Mesendoderm (in vitro differentiated cells): ENCODE measurements around the gene SYTL3.

Experiments used
- DNase-seq: peaks from one replicate; pipeline ENCODE4 v3.0.0; 2013
- H2AK5ac ChIP-seq: 2 replicates; pipeline ENCODE4 v1.6.1; 2013; ENCODE audit warnings: low read length, inconsistent platforms
- H2BK120ac ChIP-seq: 2 replicates; pipeline ENCODE4 v1.6.1; 2013; ENCODE audit warnings: low read depth, mild to moderate bottlenecking, low read length, moderate library complexity, mixed read lengths
- H2BK15ac ChIP-seq: replicated peaks from 2 replicates; pipeline ENCODE4 v1.6.1; 2013; ENCODE audit warnings: low read depth, mild to moderate bottlenecking, moderate library complexity
- H2BK5ac ChIP-seq: 2 replicates; pipeline ENCODE4 v1.6.1; 2013; ENCODE audit warnings: low read length, inconsistent platforms
- H3K18ac ChIP-seq: 2 replicates; pipeline ENCODE4 v1.6.1; 2013; ENCODE audit warnings: mild to moderate bottlenecking, low read length, mixed read lengths
- H3K23ac ChIP-seq: one replicate; pipeline ENCODE4 v1.6.1; 2013; ENCODE audit warnings: low read length
- H3K27ac ChIP-seq: 2 replicates; pipeline ENCODE4 v1.5.1; 2013; ENCODE audit warnings: low read depth, mild to moderate bottlenecking, inconsistent platforms, low read length, moderate library complexity
- H3K27me3 ChIP-seq: 2 replicates; pipeline ENCODE4 v1.6.1; 2013; ENCODE audit warnings: low read length, control low read depth, mild to moderate bottlenecking, inconsistent platforms; ENCODE audit not compliant: insufficient read depth, poor library complexity
- H3K36me3 ChIP-seq: 2 replicates; pipeline ENCODE4 v1.6.1; 2013; ENCODE audit warnings: low read length, inconsistent platforms; ENCODE audit not compliant: control insufficient read depth, insufficient read depth
- H3K4ac ChIP-seq: one replicate; pipeline ENCODE4 v1.6.1; 2013; ENCODE audit warnings: low read depth, mild to moderate bottlenecking, low read length, moderate library complexity
- H3K4me1 ChIP-seq: 2 replicates; pipeline ENCODE4 v1.6.1; 2013; ENCODE audit warnings: low read depth, low read length, inconsistent platforms; ENCODE audit not compliant: control insufficient read depth
- H3K4me2 ChIP-seq: 2 replicates; pipeline ENCODE4 v1.6.1; 2013; ENCODE audit warnings: low read length
- H3K4me3 ChIP-seq: 2 replicates; pipeline ENCODE4 v1.5.1; 2013; ENCODE audit warnings: mild to moderate bottlenecking, low read length
- H3K56ac ChIP-seq: one replicate; pipeline ENCODE4 v1.6.1; 2013; ENCODE audit warnings: low read length
- H3K79me1 ChIP-seq: 2 replicates; pipeline ENCODE4 v1.6.1; 2013; ENCODE audit warnings: low read length, inconsistent platforms
- H3K79me2 ChIP-seq: 2 replicates; pipeline ENCODE4 v1.6.1; 2013; ENCODE audit warnings: mild to moderate bottlenecking, low read length; ENCODE audit not compliant: control insufficient read depth, insufficient read depth
- H3K9ac ChIP-seq: 2 replicates; pipeline ENCODE4 v1.6.1; 2013; ENCODE audit warnings: low read length, inconsistent platforms
- H4K5ac ChIP-seq: one replicate; pipeline ENCODE4 v1.6.1; 2013; ENCODE audit warnings: low read length
- H4K8ac ChIP-seq: one replicate; pipeline ENCODE4 v1.6.1; 2013; ENCODE audit warnings: low read depth, mild to moderate bottlenecking, control low read depth, low read length, moderate library complexity
- WGBS: extraction: QIAGEN DNeasy Blood & Tissue Kit; methylation state at CpG from one replicate; pipeline ENCODE4 v1.1.7; 2013; ENCODE audit warnings: low lambda C conversion rate, missing lambda C conversion rate; ENCODE audit not compliant: insufficient coverage; ENCODE audit errors: extremely low coverage; 5-methylcytosine and 5-hydroxymethylcytosine counted together

SYTL3 gene

DNA sequence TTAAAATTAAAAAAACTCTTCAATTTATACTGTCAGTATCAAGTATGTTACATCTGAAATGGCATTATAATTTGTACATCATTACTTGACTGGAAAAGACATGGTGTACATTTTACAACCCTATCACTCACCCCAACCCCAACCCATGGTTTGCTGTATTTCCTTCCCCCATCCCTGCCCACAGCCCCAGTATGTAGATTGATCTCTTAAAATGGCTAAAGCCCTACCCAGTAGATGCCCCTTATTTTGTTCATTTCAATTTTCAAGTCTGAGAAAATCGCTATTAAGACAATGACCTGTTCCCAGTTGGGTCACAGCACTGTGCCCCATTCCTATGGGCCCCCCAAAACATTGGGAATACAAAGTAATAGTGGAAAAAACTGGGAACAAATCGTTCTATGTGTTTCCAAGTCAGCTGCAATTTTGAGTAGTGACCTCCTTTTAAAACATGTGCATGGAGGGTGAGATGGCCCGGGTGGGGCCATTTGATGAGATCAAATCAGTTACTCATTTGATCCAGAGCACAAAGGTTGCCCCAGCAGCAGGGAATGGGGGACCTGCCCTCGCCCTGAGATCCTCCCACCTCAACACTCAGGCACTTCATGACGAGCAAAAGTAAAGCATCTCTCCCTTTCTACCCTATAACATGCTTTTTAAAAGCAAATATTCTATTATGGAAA lies 156.0 kb downstream of the SYTL3 start:
- Histone ChIP-seq H2BK5ac (no peak overlapping the region), H3K18ac (no peak overlapping the region), H4K8ac (no peak overlapping the region), H3K4me1 (peaks cover 21% of the 10 kb centered on the region), H3K4me3 (no peak overlapping the region), H3K27me3 (no peaks in the 10 kb centered on the region), H3K9ac (no peak overlapping the region), H3K56ac (no peak overlapping the region), H3K79me2 (peaks cover 84% of the 10 kb centered on the region), H2AK5ac (no peak overlapping the region), H2BK120ac (no peak overlapping the region), H2BK15ac (no peak overlapping the region), H3K36me3 (peaks cover 1% of the 10 kb centered on the region), H3K4me2 (no peak overlapping the region), H4K5ac (no peak overlapping the region), H3K4ac (no peak overlapping the region), H3K27ac (no peak overlapping the region), H3K79me1 (peaks cover 6% of the 10 kb centered on the region), H3K23ac (no peak overlapping the region)
- no CpG with 5 or more reads among the region's 5 CpGs for WGBS
- no peak for DNase-seq

- WGBS = no CpG with 5 or more reads among the region's 8 CpGs
- peak; percentile 40 for DNase-seq
Measured at GRCh38 chr6:158807515-158808441, 157.9 kb downstream of the SYTL3 start.

DNA sequence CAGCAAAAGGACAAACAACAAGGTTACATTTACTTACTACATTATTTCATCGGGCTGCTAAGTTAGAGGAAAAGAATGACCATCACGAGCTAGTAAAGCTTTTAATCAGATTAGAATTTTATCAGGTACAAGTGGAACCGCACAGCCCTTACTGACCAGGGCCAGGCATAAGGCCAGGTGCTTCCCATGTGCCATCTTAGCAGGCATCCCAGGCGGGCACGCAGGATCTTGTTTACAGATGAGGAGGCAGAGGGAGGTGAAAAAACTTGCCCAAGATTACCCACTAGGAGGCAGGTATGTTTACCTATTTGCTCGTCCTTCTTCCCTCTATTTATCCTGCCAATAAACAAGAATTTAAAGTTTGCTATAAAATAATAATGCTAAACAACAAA lies 158.6 kb downstream of the SYTL3 start:
- H3K4me1 ChIP-seq = peaks cover 25% of the 10 kb centered on the region

More at GRCh38 chr6:158807515-158808441, 157.9 kb downstream of the SYTL3 start:
- H3K36me3 ChIP-seq = peaks cover 1% of the 10 kb centered on the region
- no peak overlapping the region for H3K23ac ChIP-seq
- H3K4me2 ChIP-seq = no peak overlapping the region
- no peak overlapping the region for H3K4ac ChIP-seq
- no peak overlapping the region for H2BK5ac ChIP-seq
- H3K4me1 ChIP-seq = peaks cover 25% of the 10 kb centered on the region
- H4K8ac ChIP-seq = no peak overlapping the region
- H2BK120ac ChIP-seq = no peak overlapping the region
- no peak overlapping the region for H2AK5ac ChIP-seq
- no peak overlapping the region for H2BK15ac ChIP-seq
- H3K27ac ChIP-seq = no peak overlapping the region
- no peak overlapping the region for H3K4me3 ChIP-seq
- H3K79me2 ChIP-seq = peaks cover 87% of the 10 kb centered on the region
- H3K9ac ChIP-seq = no peak overlapping the region
- H3K79me1 ChIP-seq = peaks cover 6% of the 10 kb centered on the region
- H3K56ac ChIP-seq = peak overlapping the region; percentile 46
- no peaks in the 10 kb centered on the region for H3K27me3 ChIP-seq
- no peak overlapping the region for H4K5ac ChIP-seq
- H3K18ac ChIP-seq = no peak overlapping the region

GRCh38 chr6:158808941-158809678 lies 159.3 kb downstream of the SYTL3 start:
- H3K56ac ChIP-seq = no peak overlapping the region
- H3K79me2 ChIP-seq = peaks cover 89% of the 10 kb centered on the region
- no peak overlapping the region for H2BK15ac ChIP-seq
- H3K27ac ChIP-seq = no peak overlapping the region
- H4K5ac ChIP-seq = peak overlapping the region; percentile 13
- WGBS = no CpG with 5 or more reads among the region's 8 CpGs
- H3K79me1 ChIP-seq = peaks cover 14% of the 10 kb centered on the region
- no peak overlapping the region for H2AK5ac ChIP-seq
- DNase-seq = no peak
- H3K18ac ChIP-seq = no peak overlapping the region
- peaks cover 3% of the 10 kb centered on the region for H3K36me3 ChIP-seq
- peaks cover 20% of the 10 kb centered on the region for H3K4me1 ChIP-seq
- H2BK120ac ChIP-seq = no peak overlapping the region
- H3K4me2 ChIP-seq = no peak overlapping the region
- no peak overlapping the region for H3K4ac ChIP-seq
- no peak overlapping the region for H3K9ac ChIP-seq
- no peak overlapping the region for H3K23ac ChIP-seq
- H3K4me3 ChIP-seq = no peak overlapping the region
- H4K8ac ChIP-seq = no peak overlapping the region
- H3K27me3 ChIP-seq = no peaks in the 10 kb centered on the region
- no peak overlapping the region for H2BK5ac ChIP-seq

More for the DNA sequence above, 158.6 kb downstream of the SYTL3 start:
- Histone ChIP-seq H3K79me1 (peaks cover 10% of the 10 kb centered on the region), H3K4me2 (no peak overlapping the region), H2AK5ac (no peak overlapping the region), H2BK120ac (no peak overlapping the region), H3K23ac (no peak overlapping the region), H3K18ac (no peak overlapping the region), H4K8ac (no peak overlapping the region), H3K56ac (no peak overlapping the region), H2BK5ac (no peak overlapping the region), H3K27me3 (no peaks in the 10 kb centered on the region), H3K4ac (no peak overlapping the region), H3K79me2 (peaks cover 88% of the 10 kb centered on the region), H4K5ac (no peak overlapping the region), H3K36me3 (peaks cover 3% of the 10 kb centered on the region), H3K27ac (no peak overlapping the region), H2BK15ac (no peak overlapping the region), H3K9ac (no peak overlapping the region), H3K4me3 (no peak overlapping the region)
- DNase-seq = no peak
- no CpG with 5 or more reads among the region's 6 CpGs for WGBS

GRCh38 chr6:158810155-158811095 lies 160.6 kb downstream of the SYTL3 start:
- Histone ChIP-seq H3K4me1 (peaks cover 23% of the 10 kb centered on the region), H2BK15ac (no peak overlapping the region), H2AK5ac (no peak overlapping the region), H3K4me3 (no peak overlapping the region), H3K4ac (no peak overlapping the region), H3K27ac (no peak overlapping the region), H2BK120ac (no peak overlapping the region), H3K23ac (no peak overlapping the region), H3K4me2 (no peak overlapping the region), H3K79me1 (peaks cover 17% of the 10 kb centered on the region), H3K18ac (no peak overlapping the region), H2BK5ac (no peak overlapping the region), H3K56ac (no peak overlapping the region), H4K8ac (no peak overlapping the region), H3K36me3 (peaks cover 3% of the 10 kb centered on the region), H3K27me3 (no peaks in the 10 kb centered on the region), H3K9ac (no peak overlapping the region), H3K79me2 (peaks cover 93% of the 10 kb centered on the region), H4K5ac (no peak overlapping the region)
- no peak for DNase-seq
- no CpG with 5 or more reads among the region's 9 CpGs for WGBS
